CD14-positive monocyte (primary cell): ENCODE data around the gene SEMA3C. TPM values are rescaled to one million over a fixed set of nuclear protein-coding genes. Genes with fewer than 3 reads are reported as not detected.

Source experiments
- DNase-seq, 3 donors: peaks; one replicate each; pipeline ENCODE4 v3.0.0-alpha.2; 2011 to 2022
- H2AFZ ChIP-seq: 2 replicates; pipeline ENCODE4 v1.6.0; 2012; ENCODE audit warnings: mild to moderate bottlenecking, low read depth, low read length, inconsistent platforms; ENCODE audit not compliant: insufficient read depth, poor library complexity, severe bottlenecking
- H3K27ac ChIP-seq, 2 donors: 1 replicate in 1 of 2; 2 replicates in 1 of 2; pipeline ENCODE4 v1.5.1; 2012 to 2013; ENCODE audit warnings: low read length in 2 of 2, control low read depth in 1 of 2, inconsistent platforms in 1 of 2, low read depth in 1 of 2, mild to moderate bottlenecking in 1 of 2
- H3K27me3 ChIP-seq, 2 donors: one replicate each; pipeline versions ENCODE4 v1.6.0 to v1.6.1; 2011 to 2013; ENCODE audit warnings: low read length in 2 of 2; ENCODE audit not compliant: control insufficient read depth in 2 of 2, insufficient read depth in 2 of 2
- H3K36me3 ChIP-seq, 2 donors: replicated peaks in 1 of 2; 1 replicate in 1 of 2; 2 replicates in 1 of 2; pipeline versions ENCODE4 v1.5.1 to v1.6.1; 2012 to 2013; ENCODE audit warnings: low read length in 2 of 2, control low read depth in 1 of 2, inconsistent platforms in 1 of 2, mild to moderate bottlenecking in 1 of 2; ENCODE audit not compliant: insufficient read depth in 2 of 2, control insufficient read depth in 1 of 2
- H3K4me1 ChIP-seq, 2 donors: 1 replicate in 1 of 2; 2 replicates in 1 of 2; pipeline versions ENCODE4 v1.5.1 to v1.6.1; 2012 to 2013; ENCODE audit warnings: low read length in 2 of 2, control low read depth in 1 of 2, inconsistent platforms in 1 of 2, mild to moderate bottlenecking in 1 of 2, moderate library complexity in 1 of 2; ENCODE audit not compliant: insufficient read depth in 2 of 2, control insufficient read depth in 1 of 2
- H3K4me2 ChIP-seq: replicated peaks from 2 replicates; pipeline ENCODE3; 2012; ENCODE audit warnings: low read length, moderate library complexity, mild to moderate bottlenecking; ENCODE audit not compliant: poor library complexity, severe bottlenecking; ENCODE audit errors: extremely low read depth
- H3K4me3 ChIP-seq, 3 experiments: fragments of 200-600 bp in 1 of 3; sonication (generic) in 1 of 3; replicated peaks in 1 of 3; 1 replicate in 2 of 3; 2 replicates in 1 of 3; pipeline ENCODE4 v1.5.1; 2011 to 2013; ENCODE audit warnings: low read length in 3 of 3, mild to moderate bottlenecking in 3 of 3, control low read depth in 2 of 3, low read depth in 2 of 3, inconsistent platforms in 1 of 3, moderate library complexity in 1 of 3
- H3K79me2 ChIP-seq: 2 replicates; pipeline ENCODE4 v1.6.0; 2012; ENCODE audit warnings: mild to moderate bottlenecking, control low read depth, inconsistent platforms, low read length, moderate library complexity; ENCODE audit not compliant: insufficient read depth
- H3K9ac ChIP-seq: 2 replicates; pipeline ENCODE4 v1.6.0; 2017; ENCODE audit warnings: low read length, mild to moderate bottlenecking; ENCODE audit not compliant: insufficient read depth, poor library complexity, severe bottlenecking
- H3K9me3 ChIP-seq, 2 donors: replicated peaks in 1 of 2; 1 replicate in 1 of 2; 2 replicates in 1 of 2; pipeline versions ENCODE4 v1.5.1 to v1.6.1; 2012 to 2013; ENCODE audit warnings: low read length in 2 of 2, control low read depth in 1 of 2; ENCODE audit not compliant: control insufficient read depth in 1 of 2, insufficient read depth in 1 of 2
- H4K20me1 ChIP-seq: 2 replicates; pipeline ENCODE4 v1.6.0; 2012; ENCODE audit warnings: mild to moderate bottlenecking, low read length, control low read depth, moderate library complexity; ENCODE audit not compliant: insufficient read depth
- H3K27ac Mint-ChIP-seq, 7 donors: one replicate each; pipeline ENCODE4 v1.8.0; 2020; ENCODE audit warnings: mild to moderate bottlenecking in 7 of 7, mixed read lengths in 7 of 7, moderate library complexity in 6 of 7, inconsistent platforms in 2 of 7
- H3K27me3 Mint-ChIP-seq, 3 donors: one replicate each; pipeline ENCODE4 v1.8.0; 2021 to 2022; ENCODE audit warnings: low read depth in 3 of 3, mild to moderate bottlenecking in 3 of 3, mixed read lengths in 3 of 3, moderate library complexity in 3 of 3, inconsistent platforms in 1 of 3
- H3K36me3 Mint-ChIP-seq, 2 donors: one replicate each; pipeline ENCODE4 v1.8.0; 2020; ENCODE audit warnings: mixed read lengths in 2 of 2, inconsistent platforms in 1 of 2, mild to moderate bottlenecking in 1 of 2
- H3K4me1 Mint-ChIP-seq: one replicate; pipeline ENCODE4 v1.8.0; 2020; ENCODE audit warnings: mild to moderate bottlenecking, mixed read lengths
- H3K4me3 Mint-ChIP-seq, 2 donors: one replicate each; pipeline ENCODE4 v1.8.0; 2020; ENCODE audit warnings: mild to moderate bottlenecking in 2 of 2, mixed read lengths in 2 of 2, moderate library complexity in 1 of 2
- H3K9me3 Mint-ChIP-seq, 7 donors: one replicate each; pipeline ENCODE4 v1.8.0; 2020 to 2022; ENCODE audit warnings: mixed read lengths in 7 of 7, mild to moderate bottlenecking in 6 of 7, moderate library complexity in 6 of 7, inconsistent platforms in 2 of 7
- WGBS: methylation state at CpG from one replicate; pipeline ENCODE4 v1.1.5; 2013; ENCODE audit warnings: missing lambda C conversion rate; ENCODE audit not compliant: insufficient coverage; 5-methylcytosine and 5-hydroxymethylcytosine counted together
- intact Hi-C, 2 donors: fragments of 100-400 bp; cut with micrococcal nuclease; formaldehyde crosslinking; loops; one replicate each; pipeline versions ENCODE4 v1.15.0 to v1.15.1; 2023
- polyA plus RNA-seq, 3 donors: library from polyadenylated mRNA; depleted of rRNA in 1 of 3; unstranded in 2 of 3; stranded (reverse) in 1 of 3; fragments of 300-500 nt in 2 of 3; fragments of >200 nt in 1 of 3; fragmentation: Illumina TruSeq in 2 of 3; gene quantifications; 1 replicate in 2 of 3; 2 replicates in 1 of 3; pipeline ENCODE4 v1.2.3, GENCODE V29; 2012 to 2021
- TF ChIP-seq, protein P1 (sequence below): fragments of 200-600 bp; IDR thresholded peaks from one replicate; pipeline ENCODE4 v1.8.0; 2022; ENCODE audit warnings: antibody characterized with exemption, mild to moderate bottlenecking

The SEMA3C gene
- polyA plus RNA-seq, 3 donors: 7.2 to 14.1 (median 13.7) TPM

- H3K27ac ChIP-seq: no peak overlapping the region
- H3K9me3 ChIP-seq: no peaks in the 10 kb centered on the region
- Mint-ChIP-seq H3K4me1 (peaks cover 41% of the 10 kb centered on the region), H3K36me3 (peaks cover 0 to 2% of the 10 kb centered on the region in 2 donors), H3K27me3 (peaks cover 0 to 2% (median 0%) of the 10 kb centered on the region in 3 donors), H3K27ac (peak overlapping the region in 2 of 7 donors; percentile 21 to 45), H3K9me3 (no peaks in the 10 kb centered on the region), H3K4me3 (no peak overlapping the region)
- intact Hi-C loops: no loop called here
- H3K27me3 ChIP-seq: no peaks in the 10 kb centered on the region
- H2AFZ ChIP-seq: no peak overlapping the region
- peaks cover 30 to 35% of the 10 kb centered on the region in 2 donors for H3K4me1 ChIP-seq
- WGBS: 8% methylated on average over 1 of the region's 3 CpGs
- peak in 1 of 3 donors; percentile 36 for DNase-seq
- no peak overlapping the region for H3K9ac ChIP-seq
- TF ChIP-seq, protein P1, sequence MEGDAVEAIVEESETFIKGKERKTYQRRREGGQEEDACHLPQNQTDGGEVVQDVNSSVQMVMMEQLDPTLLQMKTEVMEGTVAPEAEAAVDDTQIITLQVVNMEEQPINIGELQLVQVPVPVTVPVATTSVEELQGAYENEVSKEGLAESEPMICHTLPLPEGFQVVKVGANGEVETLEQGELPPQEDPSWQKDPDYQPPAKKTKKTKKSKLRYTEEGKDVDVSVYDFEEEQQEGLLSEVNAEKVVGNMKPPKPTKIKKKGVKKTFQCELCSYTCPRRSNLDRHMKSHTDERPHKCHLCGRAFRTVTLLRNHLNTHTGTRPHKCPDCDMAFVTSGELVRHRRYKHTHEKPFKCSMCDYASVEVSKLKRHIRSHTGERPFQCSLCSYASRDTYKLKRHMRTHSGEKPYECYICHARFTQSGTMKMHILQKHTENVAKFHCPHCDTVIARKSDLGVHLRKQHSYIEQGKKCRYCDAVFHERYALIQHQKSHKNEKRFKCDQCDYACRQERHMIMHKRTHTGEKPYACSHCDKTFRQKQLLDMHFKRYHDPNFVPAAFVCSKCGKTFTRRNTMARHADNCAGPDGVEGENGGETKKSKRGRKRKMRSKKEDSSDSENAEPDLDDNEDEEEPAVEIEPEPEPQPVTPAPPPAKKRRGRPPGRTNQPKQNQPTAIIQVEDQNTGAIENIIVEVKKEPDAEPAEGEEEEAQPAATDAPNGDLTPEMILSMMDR: no peak
- H3K4me3 ChIP-seq: no peak overlapping the region
- no peaks in the 10 kb centered on the region for H3K79me2 ChIP-seq
- no peaks in the 10 kb centered on the region for H3K36me3 ChIP-seq
- no peak overlapping the region for H3K4me2 ChIP-seq
- no peaks in the 10 kb centered on the region for H4K20me1 ChIP-seq
Measured at GRCh38 chr7:80726666-80727065, 192.2 kb downstream of the SEMA3C start.

DNA sequence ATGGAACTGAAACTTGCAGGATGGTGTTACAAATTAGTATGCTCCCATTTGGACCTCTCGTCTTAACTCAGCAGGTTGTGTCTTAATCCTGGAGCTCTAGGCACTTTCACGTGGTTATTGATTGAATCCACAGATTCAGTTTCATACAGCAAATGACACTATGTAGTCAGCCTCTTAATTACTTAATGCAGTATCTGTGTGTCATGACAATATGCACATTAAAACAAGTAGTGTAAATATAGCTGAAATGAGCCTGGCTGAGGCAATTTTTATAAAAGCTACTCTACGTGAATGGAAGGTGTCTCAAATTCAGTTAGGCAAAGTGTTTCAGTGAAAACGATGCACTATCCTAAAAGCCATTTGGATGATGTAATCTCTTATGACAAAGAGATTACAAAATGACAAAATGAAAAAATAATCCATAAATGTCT, 193.7 kb downstream of the SEMA3C start:
- Mint-ChIP-seq H3K27me3 (peaks cover 0 to 2% (median 0%) of the 10 kb centered on the region in 3 donors), H3K9me3 (no peaks in the 10 kb centered on the region), H3K4me3 (no peak overlapping the region), H3K4me1 (peaks cover 43% of the 10 kb centered on the region), H3K27ac (peak overlapping the region in 1 of 7 donors; percentile 21), H3K36me3 (peaks cover 0 to 2% of the 10 kb centered on the region in 2 donors)
- Histone ChIP-seq H3K4me1 (peaks cover 31 to 48% of the 10 kb centered on the region in 2 donors), H3K9ac (no peak overlapping the region), H3K79me2 (no peaks in the 10 kb centered on the region), H3K4me3 (no peak overlapping the region), H3K27me3 (no peaks in the 10 kb centered on the region), H2AFZ (no peak overlapping the region), H3K36me3 (no peaks in the 10 kb centered on the region), H4K20me1 (no peaks in the 10 kb centered on the region), H3K27ac (no peak overlapping the region), H3K4me2 (no peak overlapping the region), H3K9me3 (no peaks in the 10 kb centered on the region)
- peak in 2 of 3 donors; percentile 11 for DNase-seq
- TF ChIP-seq, protein P1: no peak
- intact Hi-C loops: no loop called here
- WGBS: no CpG with 5 or more reads among the region's 4 CpGs
